Liver (tissue), 9 donors: ENCODE measurements around the gene ASPHD1. TPM values are rescaled to one million over a fixed set of nuclear protein-coding genes. Genes with fewer than 3 reads are reported as not detected.

Source experiments
- DNase-seq: peaks from one replicate; pipeline ENCODE4 v3.0.0-alpha.2; 2017; ENCODE audit warnings: low spot score
- H3K27ac ChIP-seq, 2 donors: one replicate each; pipeline ENCODE4 v1.7.0; 2013; ENCODE audit warnings: inconsistent platforms in 2 of 2, low read length in 2 of 2, control low read depth in 1 of 2, low read depth in 1 of 2, mild to moderate bottlenecking in 1 of 2
- H3K27me3 ChIP-seq, 4 donors: one replicate each; pipeline versions ENCODE4 v1.6.1 to v1.7.0; 2013; ENCODE audit warnings: low read length in 3 of 4, inconsistent platforms in 1 of 4, mild to moderate bottlenecking in 1 of 4, moderate library complexity in 1 of 4; ENCODE audit not compliant: control insufficient read depth in 4 of 4, insufficient read depth in 4 of 4
- H3K36me3 ChIP-seq, 4 donors: one replicate each; pipeline versions ENCODE4 v1.6.1 to v1.7.0; 2013; ENCODE audit warnings: low read length in 3 of 4, mild to moderate bottlenecking in 3 of 4, low read depth in 1 of 4, moderate library complexity in 1 of 4; ENCODE audit not compliant: control insufficient read depth in 4 of 4, insufficient read depth in 3 of 4
- H3K4me1 ChIP-seq, 4 donors: one replicate each; pipeline versions ENCODE4 v1.6.1 to v1.7.0; 2013; ENCODE audit warnings: low read length in 3 of 4, mild to moderate bottlenecking in 3 of 4, moderate library complexity in 1 of 4; ENCODE audit not compliant: control insufficient read depth in 4 of 4, insufficient read depth in 4 of 4
- H3K4me3 ChIP-seq, 3 donors: one replicate each; pipeline versions ENCODE4 v1.6.1 to v1.7.0; 2013; ENCODE audit warnings: low read length in 3 of 3, control low read depth in 1 of 3, low read depth in 1 of 3, mild to moderate bottlenecking in 1 of 3
- H3K9ac ChIP-seq, 2 donors: one replicate each; pipeline ENCODE4 v1.7.0; 2013; ENCODE audit warnings: low read length in 2 of 2, mild to moderate bottlenecking in 2 of 2, moderate library complexity in 2 of 2, control low read depth in 1 of 2, low read depth in 1 of 2
- H3K9me3 ChIP-seq, 4 donors: one replicate each; pipeline versions ENCODE4 v1.6.1 to v1.7.0; 2013; ENCODE audit warnings: low read length in 3 of 4; ENCODE audit not compliant: control insufficient read depth in 4 of 4
- FOXA1 ChIP-seq: IDR thresholded peaks from 2 replicates; pipeline ENCODE4 v1.6.1; 2016; ENCODE audit warnings: antibody characterized with exemption
- GABPA ChIP-seq, 2 donors: IDR thresholded peaks in 1 of 2; conservative IDR thresholded peaks in 1 of 2; 2 replicates each; pipeline ENCODE4 v1.6.1; 2016; ENCODE audit warnings: antibody characterized with exemption in 2 of 2, mild to moderate bottlenecking in 1 of 2, moderate library complexity in 1 of 2
- HNF4A ChIP-seq, 2 donors: conservative IDR thresholded peaks; 2 replicates each; pipeline ENCODE4 v1.6.1; 2016; ENCODE audit warnings: antibody characterized with exemption in 2 of 2, mild to moderate bottlenecking in 2 of 2
- HNF4G ChIP-seq: IDR thresholded peaks from 2 replicates; pipeline ENCODE4 v1.6.1; 2016; ENCODE audit warnings: antibody characterized with exemption
- RAD21 ChIP-seq, 2 donors: IDR thresholded peaks; 2 replicates each; pipeline ENCODE4 v1.6.1; 2016; ENCODE audit warnings: antibody characterized with exemption in 2 of 2, mild to moderate bottlenecking in 2 of 2
- REST ChIP-seq: IDR thresholded peaks from 2 replicates; pipeline ENCODE4 v1.6.1; 2016; ENCODE audit warnings: antibody characterized with exemption, mild to moderate bottlenecking
- RXRA ChIP-seq, 2 donors: IDR thresholded peaks; 2 replicates each; pipeline ENCODE4 v1.6.1; 2017 to 2018; ENCODE audit warnings: antibody characterized with exemption in 2 of 2, mild to moderate bottlenecking in 1 of 2
- SP1 ChIP-seq: IDR thresholded peaks from 2 replicates; pipeline ENCODE4 v1.6.1; 2018; ENCODE audit warnings: antibody characterized with exemption, mild to moderate bottlenecking
- TAF1 ChIP-seq: conservative IDR thresholded peaks from 2 replicates; pipeline ENCODE4 v1.6.1; 2016; ENCODE audit warnings: antibody characterized with exemption, mild to moderate bottlenecking
- WGBS: extraction: QIAGEN DNeasy Blood & Tissue Kit; methylation state at CpG from one replicate; pipeline ENCODE4 v1.1.7; 2013; 5-methylcytosine and 5-hydroxymethylcytosine counted together
- polyA plus RNA-seq, 2 donors: library from polyadenylated mRNA; stranded (reverse) in 1 of 2; unstranded in 1 of 2; fragments of 200-250 nt in 1 of 2; fragments of >200 nt in 1 of 2; fragmentation: Nextera tagmentation in 1 of 2; extraction: Ambion mirVana in 1 of 2; gene quantifications; one replicate each; pipeline versions ENCODE4 v1.2.1 to v1.2.3, GENCODE V29; 2013 to 2015
- total RNA-seq, 2 donors: library from RNA; depleted of rRNA; stranded (reverse); fragments of >200 nt; gene quantifications; one replicate each; pipeline ENCODE4 v1.2.3, GENCODE V29; 2014
- TF ChIP-seq, protein P1 (sequence below): IDR thresholded peaks from 2 replicates; pipeline ENCODE4 v1.6.1; 2016; ENCODE audit warnings: antibody characterized with exemption
- donor health status: healthy.
- donor health status: healthy.
- donor health status: healthy.
- donor health status: healthy.
- donor health status: healthy.

ASPHD1 gene
- total and polyA plus RNA-seq, 4 donors, result 0.25 to 0.28 TPM; not detected in 2

GRCh38 chr16:29877266-29877961 lies 22.9 kb upstream of the ASPHD1 start:
- no peak overlapping the region for H3K9ac ChIP-seq
- H3K4me1 ChIP-seq, result no peaks in the 10 kb centered on the region
- DNase-seq, result no peak
- no peaks in the 10 kb centered on the region for H3K9me3 ChIP-seq
- H3K4me3 ChIP-seq, result no peak overlapping the region
- TF ChIP-seq SP1, result no peak
- peaks cover 0 to 2% (median 0%) of the 10 kb centered on the region in 4 donors for H3K27me3 ChIP-seq
- no peak overlapping the region for H3K27ac ChIP-seq
- 19% methylated on average over 28 of the region's 28 CpGs for WGBS
- no peaks in the 10 kb centered on the region for H3K36me3 ChIP-seq

DNA sequence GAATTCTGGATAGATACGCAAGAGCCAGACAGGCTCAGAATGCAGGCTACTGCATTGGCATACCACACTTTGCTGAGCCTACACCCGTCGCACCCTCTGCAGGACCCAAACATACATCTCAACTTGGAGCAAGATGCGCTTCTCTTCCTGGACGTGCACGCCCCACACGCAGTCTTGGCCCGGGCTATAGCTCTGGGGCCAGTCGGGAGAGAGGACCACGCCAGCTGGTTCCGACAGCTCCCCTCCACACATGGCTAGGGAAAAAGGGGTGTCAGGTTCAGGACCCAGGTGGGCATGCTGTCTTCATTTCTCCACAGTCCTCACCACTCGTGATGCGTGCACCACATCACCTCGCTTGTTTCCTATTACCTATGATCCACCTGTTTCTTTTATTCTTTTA lies 22.1 kb upstream of the ASPHD1 start:
- H3K9me3 ChIP-seq, result no peaks in the 10 kb centered on the region
- WGBS, result 89% methylated on average over 14 of the region's 14 CpGs
- H3K27ac ChIP-seq, result no peak overlapping the region
- H3K27me3 ChIP-seq, result peaks cover 0 to 2% (median 0%) of the 10 kb centered on the region in 4 donors
- no peaks in the 10 kb centered on the region for H3K4me1 ChIP-seq
- TF ChIP-seq GABPA (IDR thresholded peaks at IDR 0.05 in 1 of 2, conservative IDR thresholded peaks at IDR 0.05 in 1 of 2) (no peak), REST (no peak), RXRA (IDR thresholded peaks at IDR 0.05) (no peak), TAF1 (no peak), FOXA1 (no peak), HNF4A (conservative IDR thresholded peaks at IDR 0.05) (no peak)
- TF ChIP-seq, protein P1, sequence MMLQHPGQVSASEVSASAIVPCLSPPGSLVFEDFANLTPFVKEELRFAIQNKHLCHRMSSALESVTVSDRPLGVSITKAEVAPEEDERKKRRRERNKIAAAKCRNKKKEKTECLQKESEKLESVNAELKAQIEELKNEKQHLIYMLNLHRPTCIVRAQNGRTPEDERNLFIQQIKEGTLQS, result no peak
- DNase-seq, result no peak
- no peak overlapping the region for H3K4me3 ChIP-seq
- no peak overlapping the region for H3K9ac ChIP-seq
- H3K36me3 ChIP-seq, result no peaks in the 10 kb centered on the region

DNA sequence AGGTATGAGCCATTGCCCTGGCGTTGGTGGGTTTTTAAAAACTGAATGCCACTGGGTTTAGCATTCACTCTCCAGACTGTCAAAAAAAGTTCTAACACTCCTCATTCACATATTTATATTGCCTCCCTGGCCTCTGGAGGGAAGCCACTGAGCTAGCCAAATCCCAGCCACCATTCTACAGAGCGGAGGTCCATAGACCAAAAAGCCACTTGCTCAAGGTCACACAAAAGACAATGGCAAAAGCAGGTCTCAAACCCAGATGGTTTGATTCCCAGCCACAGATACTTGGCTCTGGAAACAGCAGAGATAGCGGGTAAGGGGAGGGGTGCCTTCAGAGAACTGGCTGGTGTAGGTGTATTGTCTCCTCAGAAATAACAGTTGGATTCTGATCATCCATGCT lies 19.2 kb upstream of the ASPHD1 start:
- TF ChIP-seq RAD21 (IDR thresholded peaks at IDR 0.05) (no peak), HNF4A (conservative IDR thresholded peaks at IDR 0.05) (no peak), HNF4G (no peak)
- no peaks in the 10 kb centered on the region for H3K4me1 ChIP-seq
- WGBS, result 94% methylated on average over 3 of the region's 3 CpGs
- no peak overlapping the region for H3K4me3 ChIP-seq
- no peak for DNase-seq
- no peaks in the 10 kb centered on the region for H3K9me3 ChIP-seq
- H3K36me3 ChIP-seq, result no peaks in the 10 kb centered on the region
- no peak overlapping the region for H3K9ac ChIP-seq
- H3K27me3 ChIP-seq, result peaks cover 0 to 2% (median under 1%) of the 10 kb centered on the region in 4 donors
- no peak overlapping the region for H3K27ac ChIP-seq
